ENCODE measurements around the gene GALNT5.
"Not testable (repeated sequence)": the region's sequence is repeated elsewhere in the genome, so short reads cannot be mapped to it uniquely, and the experiment has no call there.

Gene GALNT5, protein sequence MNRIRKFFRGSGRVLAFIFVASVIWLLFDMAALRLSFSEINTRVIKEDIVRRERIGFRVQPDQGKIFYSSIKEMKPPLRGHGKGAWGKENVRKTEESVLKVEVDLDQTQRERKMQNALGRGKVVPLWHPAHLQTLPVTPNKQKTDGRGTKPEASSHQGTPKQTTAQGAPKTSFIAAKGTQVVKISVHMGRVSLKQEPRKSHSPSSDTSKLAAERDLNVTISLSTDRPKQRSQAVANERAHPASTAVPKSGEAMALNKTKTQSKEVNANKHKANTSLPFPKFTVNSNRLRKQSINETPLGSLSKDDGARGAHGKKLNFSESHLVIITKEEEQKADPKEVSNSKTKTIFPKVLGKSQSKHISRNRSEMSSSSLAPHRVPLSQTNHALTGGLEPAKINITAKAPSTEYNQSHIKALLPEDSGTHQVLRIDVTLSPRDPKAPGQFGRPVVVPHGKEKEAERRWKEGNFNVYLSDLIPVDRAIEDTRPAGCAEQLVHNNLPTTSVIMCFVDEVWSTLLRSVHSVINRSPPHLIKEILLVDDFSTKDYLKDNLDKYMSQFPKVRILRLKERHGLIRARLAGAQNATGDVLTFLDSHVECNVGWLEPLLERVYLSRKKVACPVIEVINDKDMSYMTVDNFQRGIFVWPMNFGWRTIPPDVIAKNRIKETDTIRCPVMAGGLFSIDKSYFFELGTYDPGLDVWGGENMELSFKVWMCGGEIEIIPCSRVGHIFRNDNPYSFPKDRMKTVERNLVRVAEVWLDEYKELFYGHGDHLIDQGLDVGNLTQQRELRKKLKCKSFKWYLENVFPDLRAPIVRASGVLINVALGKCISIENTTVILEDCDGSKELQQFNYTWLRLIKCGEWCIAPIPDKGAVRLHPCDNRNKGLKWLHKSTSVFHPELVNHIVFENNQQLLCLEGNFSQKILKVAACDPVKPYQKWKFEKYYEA

DNA sequence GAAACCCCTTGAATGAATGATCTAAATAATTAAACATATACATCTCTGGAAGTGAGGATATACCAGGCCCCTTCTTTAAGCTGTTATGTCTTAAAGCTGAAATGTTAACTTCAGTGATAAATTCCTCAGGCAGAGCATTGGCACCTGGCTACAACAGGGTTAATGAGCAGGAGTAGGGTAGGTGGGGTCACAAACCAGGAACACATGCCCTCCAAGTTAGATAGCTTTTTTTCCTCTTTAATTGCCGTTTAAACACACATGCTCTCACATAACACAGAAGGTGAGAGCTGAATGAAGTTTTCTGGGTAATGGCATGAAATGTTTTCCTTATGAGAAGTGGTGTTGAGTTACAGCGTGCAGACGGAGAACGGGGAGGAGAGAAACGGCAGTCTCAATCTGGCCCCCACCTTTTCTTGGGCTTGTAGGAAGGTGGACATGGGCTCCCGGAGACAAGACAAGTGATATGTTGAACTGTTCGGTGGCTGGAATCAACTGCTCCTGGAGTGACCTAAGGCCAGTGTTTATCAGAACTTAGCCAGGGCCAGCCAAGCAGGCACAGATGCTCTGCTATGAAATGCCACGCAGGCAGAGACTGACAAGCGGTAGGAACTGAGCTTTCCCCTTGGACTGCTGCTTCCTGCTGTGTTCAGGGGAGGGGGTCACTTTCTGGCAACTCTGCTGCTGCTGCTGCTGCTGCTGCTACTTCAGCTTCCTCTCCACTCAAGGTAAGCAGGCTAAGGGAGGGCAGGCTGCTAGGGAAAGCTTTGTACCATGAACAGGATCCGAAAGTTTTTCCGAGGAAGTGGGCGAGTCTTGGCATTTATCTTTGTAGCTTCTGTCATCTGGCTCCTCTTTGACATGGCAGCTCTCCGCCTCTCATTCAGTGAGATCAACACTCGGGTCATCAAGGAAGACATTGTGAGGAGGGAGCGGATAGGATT lies at the start of gene GALNT5:
Gene GALNT5, plus strand, starts transcription at position 394 of the 941 bp plus-strand sequence. Its CDS starts 378 bp downstream, at position 772.
- DNase-seq = no peak

DNA sequence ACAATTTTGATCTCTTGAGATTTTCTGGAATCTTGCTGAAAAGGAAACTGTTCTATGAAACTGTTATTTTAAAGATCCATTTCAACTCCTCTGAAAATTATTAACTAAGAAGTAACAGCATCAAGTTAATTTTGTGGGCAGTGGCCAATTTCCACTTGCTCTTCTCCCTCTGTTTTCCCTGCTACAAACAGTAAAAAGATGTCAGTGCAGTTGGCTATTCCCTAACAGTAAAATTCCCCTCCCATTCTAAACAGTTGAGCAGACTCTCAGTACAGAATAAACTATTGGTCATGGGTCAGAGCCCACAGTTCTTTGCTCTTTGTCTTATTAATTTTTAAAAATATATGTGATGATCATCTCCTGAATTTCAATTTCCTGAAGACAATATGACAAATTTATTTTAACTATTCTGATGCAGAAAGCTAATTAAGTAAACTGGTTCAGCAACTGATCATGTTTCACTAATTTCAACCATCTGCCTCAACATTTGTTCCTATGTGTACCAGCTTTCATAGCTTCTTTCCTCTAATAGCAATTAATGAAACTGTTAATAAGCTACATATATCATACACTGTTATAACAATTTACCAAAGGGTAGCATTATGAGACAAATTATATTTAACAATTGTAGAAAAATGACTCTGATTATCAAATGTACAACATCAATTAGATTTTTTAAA lies 41.1 kb upstream of the GALNT5 start:
- DNase-seq = no peak

DNA sequence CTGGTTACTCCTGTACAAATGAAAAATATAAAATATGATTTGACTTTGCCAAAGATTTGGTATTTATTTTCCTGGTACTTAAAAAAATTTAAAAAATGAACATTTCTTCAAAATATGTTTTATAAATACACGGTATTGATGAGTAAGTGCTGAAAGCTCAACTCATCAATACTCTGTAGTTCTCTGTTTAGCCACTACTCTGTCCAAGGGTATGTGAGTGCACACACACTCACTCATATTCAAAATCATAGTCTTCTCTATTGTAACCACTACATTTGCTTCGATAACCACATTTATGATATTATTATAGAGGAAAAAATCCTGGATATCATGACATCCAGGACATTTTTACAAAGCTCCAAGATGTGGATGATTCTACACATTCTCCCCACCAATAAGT lies 40.1 kb upstream of the GALNT5 start:
- DNase-seq = no peak

DNA sequence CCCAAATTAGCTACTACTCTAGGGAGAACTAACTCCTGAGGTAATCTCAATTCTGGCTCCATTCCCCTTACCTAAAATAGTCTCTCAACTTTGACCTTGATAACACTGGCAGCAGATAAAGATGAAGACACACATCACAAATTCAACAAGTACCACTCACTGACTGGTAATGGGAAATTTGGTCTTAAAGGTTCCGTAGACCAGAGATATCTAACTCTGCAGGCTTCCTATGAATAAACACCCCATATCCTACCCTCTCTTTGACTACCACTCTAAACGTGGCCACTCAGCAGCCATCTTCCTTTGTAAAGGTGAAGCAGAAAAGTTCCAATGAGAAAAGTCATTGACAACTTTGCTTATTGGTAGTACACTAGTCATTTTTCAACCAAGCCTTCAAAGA lies 38.6 kb upstream of the GALNT5 start:
- no peak for DNase-seq

DNA sequence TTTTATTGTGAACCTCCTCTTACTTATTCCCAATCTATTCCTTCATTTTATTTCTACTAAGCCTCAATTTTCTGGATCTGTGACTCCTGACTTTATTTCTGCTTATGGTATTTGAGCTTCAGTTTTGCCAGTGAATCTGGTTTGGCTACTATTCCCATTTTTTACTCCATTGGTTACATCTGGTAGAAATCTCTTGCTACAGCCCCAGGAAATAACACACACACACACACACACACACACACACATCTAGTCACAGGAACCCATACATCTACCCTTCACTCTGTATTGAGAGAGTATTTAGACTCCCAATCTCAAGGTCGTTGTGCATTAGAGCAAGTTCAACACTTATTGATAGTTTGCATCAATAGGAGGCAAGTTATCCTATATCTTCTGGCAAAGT lies 37.0 kb upstream of the GALNT5 start:
- DNase-seq = no peak

DNA sequence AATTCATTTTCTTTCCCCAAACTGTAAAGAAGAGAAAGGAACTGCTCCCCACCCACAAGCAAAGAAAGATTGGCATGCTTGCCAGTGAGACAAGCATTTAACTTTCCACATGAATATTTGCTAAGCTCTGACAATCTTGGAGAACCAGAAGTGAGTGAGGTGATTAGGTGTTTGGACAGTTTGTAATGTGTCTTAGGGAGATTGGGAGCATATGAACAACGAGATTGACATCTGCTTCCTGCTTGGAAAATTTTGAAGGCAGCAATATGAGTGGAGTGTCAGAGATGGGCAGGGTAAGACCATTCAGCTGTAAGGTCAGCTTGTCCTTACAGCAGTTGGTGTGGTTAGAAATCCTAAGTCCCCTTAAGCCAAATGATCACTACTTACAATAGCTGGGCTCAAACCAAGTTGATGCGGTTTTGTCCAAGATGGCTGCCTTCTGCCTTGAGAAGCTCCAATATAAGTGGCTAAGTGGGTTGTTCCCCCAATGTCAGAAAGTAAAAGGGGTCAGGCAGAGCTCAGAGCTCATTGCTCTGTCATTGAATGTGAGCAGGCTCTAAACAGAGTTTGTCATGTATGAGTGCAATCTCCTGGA lies 36.0 kb upstream of the GALNT5 start:
- no peak for DNase-seq

DNA sequence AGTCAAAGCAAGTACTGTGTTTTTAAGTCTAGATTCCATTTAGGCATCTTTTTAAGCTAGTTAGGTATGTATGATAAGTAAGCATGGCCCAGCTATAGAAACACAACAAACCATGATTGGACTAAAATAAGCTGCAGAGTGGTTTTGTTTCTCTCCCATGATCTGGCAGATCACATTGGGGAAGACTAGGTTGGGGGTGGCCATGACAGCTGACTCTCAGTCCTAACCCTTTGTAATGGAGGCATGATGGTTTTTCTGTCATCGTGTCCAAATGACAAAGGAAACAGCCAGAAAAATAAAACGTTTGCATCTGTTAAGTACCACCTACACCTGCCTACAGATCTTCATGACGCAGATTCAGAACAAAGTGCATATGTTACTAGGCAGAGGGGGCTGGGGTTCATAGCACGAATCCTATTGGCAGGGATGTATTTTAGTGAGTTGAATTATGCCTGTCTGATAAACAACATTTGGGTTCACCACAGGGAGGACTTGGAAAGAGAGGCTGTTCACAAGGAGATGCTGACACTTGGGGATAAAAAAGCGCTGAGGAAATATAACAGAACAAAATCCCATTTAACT lies 33.8 kb upstream of the GALNT5 start:
- no peak for DNase-seq

DNA sequence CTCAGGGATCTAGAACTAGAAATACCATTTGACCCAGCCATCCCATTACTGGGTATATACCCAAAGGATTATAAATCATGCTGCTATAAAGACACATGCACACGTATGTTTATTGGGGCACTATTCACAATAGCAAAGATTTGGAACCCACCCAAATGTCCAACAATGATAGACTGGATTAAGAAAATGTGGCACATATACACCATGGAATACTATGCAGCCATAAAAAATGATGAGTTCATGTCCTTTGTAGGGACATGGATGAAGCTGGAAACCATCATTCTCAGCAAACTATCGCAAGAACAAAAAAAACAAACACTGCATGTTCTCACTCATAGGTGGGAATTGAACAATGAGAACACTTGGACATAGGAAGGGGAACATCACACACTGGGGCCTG lies 33.1 kb upstream of the GALNT5 start:
- DNase-seq = not testable (repeated sequence)

DNA sequence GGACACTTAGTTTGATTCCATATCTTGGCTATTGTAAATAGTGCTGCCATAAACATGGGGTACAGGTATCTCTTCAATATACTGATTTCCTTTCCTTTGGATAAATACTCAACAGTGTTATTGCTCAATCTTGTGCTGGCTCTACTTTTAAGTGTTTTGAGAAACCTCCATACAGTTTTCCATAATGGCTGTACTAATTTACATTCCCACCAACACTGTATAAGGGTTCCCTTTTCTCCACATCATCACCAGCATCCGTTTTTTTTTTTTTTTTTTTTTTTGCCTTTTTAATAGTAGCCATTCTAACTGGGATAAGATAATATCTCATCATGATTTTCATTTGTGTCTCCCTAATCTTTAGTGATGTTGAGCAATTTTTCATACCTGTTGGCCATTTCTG lies 29.9 kb upstream of the GALNT5 start:
- DNase-seq = no peak

DNA sequence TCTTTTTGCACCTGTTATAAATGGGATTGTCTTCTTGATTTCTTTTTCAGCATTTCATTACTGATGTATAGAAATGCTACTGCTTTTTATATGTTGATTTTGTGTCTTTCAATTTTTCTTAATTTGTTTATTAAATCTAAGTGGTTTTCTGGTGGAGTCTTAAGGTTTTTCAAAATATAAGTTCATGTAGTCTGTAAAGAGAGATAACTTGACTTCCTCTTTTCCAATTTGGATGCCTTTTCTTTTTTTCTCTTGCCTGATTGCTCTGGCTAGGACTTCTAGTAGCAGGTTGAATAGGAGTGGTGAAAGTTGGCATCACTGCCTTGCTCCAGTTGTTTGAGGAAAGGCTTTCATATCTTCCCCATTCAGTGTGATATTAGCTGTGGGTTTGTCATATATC lies 28.6 kb upstream of the GALNT5 start:
- no peak for DNase-seq

DNA sequence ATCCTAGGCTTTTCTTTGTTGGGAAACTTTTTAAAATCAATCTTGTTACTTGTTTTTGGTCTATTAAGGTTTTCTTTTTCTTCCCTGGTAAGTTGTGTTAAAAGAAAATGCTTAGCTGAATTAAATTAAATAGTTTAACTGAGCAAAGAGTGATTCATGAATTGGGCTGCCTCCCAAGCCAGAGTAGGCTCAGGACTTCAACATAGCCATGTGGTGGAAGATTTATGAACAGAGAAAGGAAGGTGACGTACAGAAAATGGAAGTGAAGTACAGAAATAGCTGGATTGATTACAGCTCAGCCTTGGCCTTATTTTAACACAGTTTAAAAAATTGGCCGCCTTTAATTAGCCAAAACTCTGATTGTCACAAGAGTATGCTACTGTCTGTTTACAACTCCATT lies 27.9 kb upstream of the GALNT5 start:
- no peak for DNase-seq

DNA sequence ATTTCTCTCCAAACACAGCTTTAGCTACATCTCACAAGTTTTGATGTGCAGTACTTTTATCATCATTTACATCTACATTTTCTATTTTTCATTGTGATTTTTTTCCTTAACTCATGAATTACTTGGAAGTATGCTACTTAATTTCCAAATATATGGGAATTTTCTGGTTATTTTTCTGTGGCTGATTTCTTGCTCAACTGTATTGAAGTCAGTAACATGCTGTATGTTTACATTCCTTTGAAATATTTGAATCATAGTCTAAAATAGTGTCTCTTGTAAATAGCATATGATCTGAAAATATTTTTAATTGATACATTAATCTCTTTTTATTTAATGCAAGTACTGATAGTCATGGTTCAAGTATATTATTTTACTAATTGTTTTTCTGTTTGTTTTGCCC lies 26.0 kb upstream of the GALNT5 start:
- no peak for DNase-seq

DNA sequence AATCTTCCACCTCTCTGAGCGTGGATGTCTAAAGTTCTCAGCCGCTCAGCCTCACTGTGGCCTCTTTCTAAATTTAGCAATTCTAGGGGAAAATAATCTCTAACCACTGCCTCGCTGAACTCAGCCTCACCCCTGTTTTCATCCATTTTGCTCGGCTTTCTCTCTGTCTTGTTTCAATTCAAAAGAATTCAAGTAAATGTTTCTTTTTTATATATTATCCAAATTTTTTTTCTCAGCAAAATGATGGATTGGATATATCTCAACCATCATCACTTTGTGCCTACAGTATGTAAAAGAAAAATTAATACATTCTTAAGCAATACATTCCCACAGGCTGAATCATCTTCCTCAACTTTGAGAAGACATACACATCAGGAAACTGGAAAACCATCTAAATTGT lies 24.0 kb upstream of the GALNT5 start:
- DNase-seq = no peak

DNA sequence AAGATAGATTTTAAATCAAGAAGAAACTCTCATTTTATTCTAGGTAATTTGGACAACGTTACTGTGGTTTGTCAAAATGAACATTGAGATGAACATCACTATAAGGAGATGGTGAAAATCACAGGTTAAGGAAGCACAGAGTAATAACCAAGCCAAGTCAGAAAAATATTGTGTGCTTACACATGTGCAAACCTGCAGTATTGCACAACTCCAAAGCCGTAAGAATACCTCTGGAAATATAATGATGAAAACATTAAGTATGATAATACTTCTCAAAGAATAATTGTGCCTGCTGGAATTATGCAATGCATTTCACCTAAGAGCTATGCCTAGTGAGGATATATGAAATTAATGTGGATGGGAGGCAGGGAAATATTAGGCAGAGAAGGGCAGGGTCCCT lies 21.1 kb upstream of the GALNT5 start:
- DNase-seq = no peak

DNA sequence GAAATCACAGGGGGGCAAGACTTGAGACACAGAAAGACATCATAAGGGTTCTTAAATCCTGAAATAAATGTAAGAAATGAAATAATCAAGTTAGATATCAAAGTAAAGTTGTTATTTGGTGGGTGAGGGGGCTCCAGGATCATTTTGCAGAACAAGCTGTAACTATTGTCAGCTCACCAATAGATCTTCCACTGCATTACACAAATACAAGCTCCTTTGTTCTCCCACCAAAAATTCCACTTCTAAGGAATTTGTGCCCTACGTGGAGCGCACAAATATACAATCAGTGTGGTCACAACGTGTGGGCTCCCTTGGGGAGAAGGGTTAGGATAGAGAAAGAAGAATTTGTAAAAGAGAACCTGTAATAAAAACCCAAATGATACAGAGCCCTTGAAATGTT lies 19.2 kb upstream of the GALNT5 start:
- DNase-seq = no peak

DNA sequence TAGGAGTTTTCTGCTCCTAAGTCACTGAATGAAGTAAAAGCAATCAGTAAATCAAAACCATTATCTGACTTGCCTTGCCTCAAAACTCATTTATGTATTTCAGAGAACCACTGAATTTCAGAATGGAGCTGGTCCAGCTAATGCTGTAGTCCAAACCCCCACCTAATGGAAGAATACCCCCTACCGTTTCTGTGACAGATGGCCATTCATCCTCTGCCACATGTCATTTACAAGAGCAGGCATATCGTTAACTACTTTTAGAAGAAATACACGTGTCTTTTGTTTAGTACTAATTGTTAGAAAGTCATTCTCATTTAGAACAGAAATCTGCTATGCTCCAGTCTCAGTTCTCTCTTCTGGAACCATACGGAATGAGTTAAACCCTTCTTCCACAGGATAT lies 12.8 kb upstream of the GALNT5 start:
- no peak for DNase-seq

DNA sequence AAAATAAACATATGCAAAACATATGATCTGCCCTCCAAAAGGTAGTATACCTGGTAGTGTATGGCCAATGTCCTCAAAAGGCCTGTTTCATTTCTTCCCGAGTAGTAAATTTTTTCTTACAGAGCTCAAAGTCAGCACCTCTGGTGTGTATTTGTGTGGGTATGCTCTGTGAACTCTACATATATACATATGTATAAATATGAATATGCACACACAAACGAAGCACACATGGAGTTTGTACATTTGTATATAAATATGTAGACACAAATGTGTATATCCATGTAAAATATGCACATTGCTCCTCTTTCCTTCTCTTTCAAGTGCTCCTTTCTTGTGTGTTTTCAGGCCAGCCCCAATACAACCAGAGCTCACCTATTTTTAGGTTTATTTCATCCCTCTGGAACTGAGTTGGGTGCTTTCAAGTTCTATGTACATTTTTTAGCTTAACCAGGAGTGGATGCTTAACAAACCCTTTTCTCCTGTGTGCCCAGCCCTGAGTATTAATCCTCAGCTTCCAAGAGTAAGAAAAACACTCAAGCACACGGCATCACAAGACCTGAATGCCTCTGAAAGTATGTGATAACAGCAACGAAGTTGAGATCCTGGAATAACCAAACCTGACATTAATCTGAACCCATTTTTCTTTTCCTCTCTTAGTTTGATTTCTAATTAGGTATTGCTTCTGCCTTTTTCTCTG lies 12.2 kb upstream of the GALNT5 start:
- no peak for DNase-seq

DNA sequence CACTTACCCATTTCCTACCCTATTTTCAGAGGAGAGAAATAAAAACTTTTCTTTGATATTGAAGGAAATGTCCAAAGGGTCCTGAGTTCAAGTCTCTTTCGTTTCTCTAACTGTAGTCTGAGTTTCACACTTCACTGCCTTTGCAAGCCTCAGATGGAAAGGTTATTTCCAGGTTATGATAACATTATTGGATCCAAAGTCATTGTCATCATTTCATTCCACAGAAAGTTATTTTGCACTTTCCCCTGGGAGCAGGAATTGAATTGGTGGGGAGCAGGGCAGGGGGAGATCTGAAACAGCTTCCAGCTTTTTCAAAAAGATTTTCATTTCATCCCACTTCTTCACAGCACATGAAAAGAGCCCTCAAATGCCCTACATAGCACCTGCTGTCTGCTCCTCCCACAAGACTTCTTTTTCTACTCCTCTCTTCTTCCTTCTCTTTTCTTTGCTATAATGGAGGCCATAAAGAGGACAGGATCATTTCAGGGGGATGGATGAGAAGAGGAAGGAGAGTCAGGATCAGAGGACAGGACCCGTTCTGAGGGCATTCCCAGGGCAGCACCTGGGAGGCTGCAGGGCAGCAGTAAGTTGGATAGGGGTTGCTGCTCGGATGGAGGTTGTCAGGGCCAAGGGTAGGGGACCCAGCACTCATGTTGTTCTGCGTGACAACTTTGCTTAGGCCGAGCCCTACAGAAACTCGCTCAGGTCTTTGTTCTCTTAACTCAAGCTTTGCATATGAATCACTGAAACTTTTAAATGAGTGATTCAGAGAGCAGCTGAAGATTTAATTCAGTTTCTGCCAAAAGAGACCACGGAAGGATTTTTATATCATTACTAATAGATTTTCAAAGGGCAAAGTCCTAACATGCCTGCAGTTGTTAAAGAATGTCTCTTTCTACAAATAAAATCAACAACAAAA lies 11.4 kb upstream of the GALNT5 start:
- DNase-seq = peak; percentile 57

DNA sequence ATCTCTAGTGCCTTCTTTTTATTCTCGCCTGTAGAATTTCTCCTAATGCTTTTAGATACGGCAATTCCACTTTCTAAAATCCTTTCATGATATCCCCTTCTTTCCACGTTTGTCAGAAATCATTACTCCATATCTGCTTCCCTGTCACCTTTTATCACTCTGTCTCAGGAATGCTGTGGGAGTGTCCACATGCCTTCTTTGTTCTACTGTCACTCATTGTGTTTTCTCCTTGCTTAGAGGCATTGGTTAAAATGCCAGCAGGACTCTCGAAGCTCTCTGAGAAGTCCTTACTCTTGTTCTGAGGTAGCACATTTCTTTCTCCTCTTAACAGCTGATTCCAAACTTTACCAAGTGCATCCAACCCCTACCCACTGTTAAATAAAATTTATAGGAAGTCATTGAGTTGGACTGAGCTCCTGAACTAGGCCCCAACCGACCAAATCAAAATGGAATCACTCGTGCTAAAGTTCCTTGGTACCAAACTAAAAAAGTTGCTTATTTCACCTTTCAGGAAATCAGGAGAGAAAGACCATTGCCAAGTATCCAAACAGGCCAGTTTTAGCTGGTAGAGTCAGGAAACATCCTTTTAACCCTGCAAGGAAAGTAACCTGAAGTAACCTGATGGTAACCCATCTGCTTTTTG lies 10.6 kb upstream of the GALNT5 start:
- DNase-seq = no peak

Measured in activated CD8-positive, alpha-beta memory T cell treated with anti-CD3 and anti-CD28 coated beads, Interleukin-2, amount 50 U/mL, for 48 hours (primary cell).